Hematopoietic multipotent progenitor cell (in vitro differentiated cells): ENCODE data around the gene COL7A1. TPM values are rescaled to one million over a fixed set of nuclear protein-coding genes. Genes with fewer than 3 reads are reported as not detected.
A peak's percentile ranks its signal among the peaks of the same experiment; 100 is the strongest.

Experiments used
- DNase-seq, 3 donors: peaks; one replicate each; pipeline ENCODE4 v3.0.0-alpha.2; 2011 to 2015; ENCODE audit warnings: low read depth in 2 of 3, low spot score in 2 of 3
- total RNA-seq: library from RNA; depleted of rRNA; stranded (reverse); fragments of >200 nt; gene quantifications from one replicate; pipeline ENCODE4 v1.2.3, GENCODE V29; 2012

Gene COL7A1
- 0.27 TPM for total RNA-seq

DNA sequence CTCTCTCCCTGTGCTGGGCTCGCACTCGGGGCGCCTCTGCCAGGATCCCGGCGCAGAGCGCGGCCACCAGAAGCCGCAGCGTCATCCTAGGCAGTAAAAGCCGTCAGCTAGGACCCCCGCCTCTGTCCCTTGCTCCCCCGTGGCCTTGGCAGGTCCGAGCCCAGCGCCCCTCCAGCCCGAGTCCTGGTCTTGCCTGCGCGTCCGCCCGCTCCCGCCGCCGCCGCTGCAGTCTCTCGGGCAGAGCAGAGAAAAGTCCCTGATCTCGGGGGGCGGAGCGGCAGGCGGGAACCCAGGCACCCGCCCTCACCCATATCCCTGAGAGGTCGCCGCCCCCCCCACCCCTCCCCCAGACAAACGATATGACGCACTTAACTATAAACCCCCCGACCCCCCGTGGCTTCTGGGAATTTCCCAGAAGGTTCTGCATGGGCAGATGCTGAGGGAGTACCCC lies at the start of gene COL7A1:
Gene COL7A1, minus strand, starts transcription at position 255 of the 451 bp plus-strand sequence. Its CDS starts 170 bp downstream, at position 85.
- peak in 2 of 3 donors; percentile 37 to 59 for DNase-seq

DNA sequence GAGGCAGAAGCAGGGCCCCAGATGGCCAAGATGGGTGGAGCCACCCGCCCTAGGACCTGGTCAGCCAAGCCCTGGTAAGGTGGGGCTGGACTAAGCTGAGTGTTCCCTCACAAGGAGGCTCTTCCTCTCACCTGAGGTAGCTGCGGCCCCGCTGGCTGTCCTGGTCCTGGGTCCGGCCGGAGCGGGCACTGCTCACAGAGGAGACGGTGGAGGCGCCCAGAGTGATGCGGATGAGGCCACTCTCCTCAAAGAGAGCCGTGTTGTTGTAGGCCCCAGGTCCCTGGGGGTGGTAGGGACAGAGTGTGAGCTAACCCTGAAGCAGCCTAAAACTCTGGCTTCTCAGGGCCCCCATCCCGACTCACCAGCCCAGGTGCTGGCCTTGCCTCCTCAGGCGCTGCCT lies 47.5 kb upstream of the COL7A1 start:
- DNase-seq, result no peak

DNA sequence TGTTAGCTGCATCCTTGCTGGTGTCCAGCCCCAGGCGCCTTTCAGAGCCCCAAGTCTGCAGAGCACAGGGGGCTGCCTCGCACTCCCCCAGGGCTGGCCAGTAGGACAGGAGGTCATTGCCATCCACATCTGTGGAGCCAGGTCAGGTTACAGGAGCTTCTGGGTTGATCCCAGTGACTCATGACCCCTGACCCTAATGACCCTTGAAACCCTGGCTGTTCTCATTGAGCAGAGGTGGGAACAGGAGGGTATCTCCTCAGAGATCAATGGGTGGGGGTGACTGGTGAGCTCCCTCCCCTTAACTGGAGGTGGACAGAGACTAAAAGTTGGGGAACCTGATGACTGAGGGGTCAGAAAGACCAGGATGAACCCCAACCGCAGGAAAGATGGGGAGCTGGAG lies 46.3 kb upstream of the COL7A1 start:
- no peak for DNase-seq

DNA sequence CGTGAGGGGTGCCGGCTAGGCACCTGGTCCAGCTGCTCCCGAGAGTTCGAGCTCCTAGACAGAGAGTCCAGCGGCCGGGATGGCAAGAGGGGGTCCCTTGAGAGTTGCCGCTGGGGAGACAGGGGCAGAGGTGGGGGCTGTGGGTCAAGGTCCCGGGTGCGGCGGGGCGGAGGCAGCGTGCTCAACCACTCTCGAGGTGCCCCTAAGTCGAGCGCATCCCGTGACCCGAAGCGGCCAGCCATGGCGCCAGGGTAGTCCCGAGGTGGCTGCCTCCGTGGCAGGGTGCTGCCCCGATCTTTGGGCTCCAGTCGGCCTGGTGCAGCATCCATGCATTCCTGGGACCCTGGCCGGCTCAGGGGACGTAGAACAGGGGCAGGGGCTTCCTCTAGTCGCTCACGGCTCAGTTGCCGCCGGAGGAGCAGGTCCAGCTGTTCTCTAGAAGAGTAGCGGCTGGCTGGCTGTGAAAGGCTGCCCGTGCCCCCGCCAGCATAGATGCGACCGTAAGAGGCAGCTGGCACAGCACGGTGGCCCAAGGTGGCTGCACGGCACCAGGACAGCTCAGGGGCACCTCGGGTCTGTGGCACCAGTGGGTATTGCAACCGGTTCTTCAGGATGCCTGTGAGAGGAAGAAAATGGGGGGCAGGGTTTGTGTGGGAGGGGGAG lies 44.9 kb upstream of the COL7A1 start:
- no peak for DNase-seq

DNA sequence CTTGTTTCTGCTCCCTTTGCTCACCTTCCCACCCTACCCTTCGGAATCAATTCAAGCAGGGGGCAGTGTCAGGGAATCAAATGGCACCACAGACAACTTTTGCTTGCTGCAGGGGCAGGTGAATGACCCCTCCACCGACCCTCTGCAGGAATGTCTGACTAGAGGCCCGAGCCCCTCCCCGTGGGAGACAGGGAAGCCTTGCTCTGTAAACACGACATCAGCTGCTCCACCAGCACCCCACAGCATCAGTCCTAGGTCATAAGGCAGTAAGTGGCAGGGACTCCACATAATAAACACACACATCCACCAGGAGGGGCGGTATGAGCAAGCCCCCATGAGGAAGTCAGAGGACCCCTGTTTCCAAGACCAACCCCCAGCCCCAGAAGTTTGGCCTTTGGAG lies 42.2 kb upstream of the COL7A1 start:
- no peak for DNase-seq

DNA sequence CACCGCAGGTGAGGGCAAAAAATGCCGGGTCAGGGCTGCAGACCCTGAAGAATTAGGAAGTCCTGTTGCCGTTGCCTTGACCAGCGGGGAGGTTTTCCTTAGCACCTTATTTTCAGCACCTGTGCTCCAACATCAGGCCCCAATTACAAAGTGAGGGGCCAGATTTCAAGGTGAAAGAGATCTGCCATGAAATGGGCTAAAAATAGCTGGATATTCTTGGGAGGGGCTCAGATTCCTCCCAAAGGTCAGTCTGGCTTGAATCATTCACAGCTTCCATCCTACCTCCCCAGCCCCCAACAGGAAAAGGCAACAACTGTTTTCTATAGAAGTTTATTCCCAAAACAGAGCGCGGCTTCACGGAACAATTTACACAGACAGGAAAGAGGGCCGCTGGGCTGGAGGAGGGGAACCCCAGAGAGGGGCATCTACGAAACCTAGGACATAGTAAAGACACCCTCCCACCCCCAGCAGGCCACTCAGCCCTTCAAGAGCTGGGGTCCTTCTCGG lies 41.1 kb upstream of the COL7A1 start:
- DNase-seq, result no peak

DNA sequence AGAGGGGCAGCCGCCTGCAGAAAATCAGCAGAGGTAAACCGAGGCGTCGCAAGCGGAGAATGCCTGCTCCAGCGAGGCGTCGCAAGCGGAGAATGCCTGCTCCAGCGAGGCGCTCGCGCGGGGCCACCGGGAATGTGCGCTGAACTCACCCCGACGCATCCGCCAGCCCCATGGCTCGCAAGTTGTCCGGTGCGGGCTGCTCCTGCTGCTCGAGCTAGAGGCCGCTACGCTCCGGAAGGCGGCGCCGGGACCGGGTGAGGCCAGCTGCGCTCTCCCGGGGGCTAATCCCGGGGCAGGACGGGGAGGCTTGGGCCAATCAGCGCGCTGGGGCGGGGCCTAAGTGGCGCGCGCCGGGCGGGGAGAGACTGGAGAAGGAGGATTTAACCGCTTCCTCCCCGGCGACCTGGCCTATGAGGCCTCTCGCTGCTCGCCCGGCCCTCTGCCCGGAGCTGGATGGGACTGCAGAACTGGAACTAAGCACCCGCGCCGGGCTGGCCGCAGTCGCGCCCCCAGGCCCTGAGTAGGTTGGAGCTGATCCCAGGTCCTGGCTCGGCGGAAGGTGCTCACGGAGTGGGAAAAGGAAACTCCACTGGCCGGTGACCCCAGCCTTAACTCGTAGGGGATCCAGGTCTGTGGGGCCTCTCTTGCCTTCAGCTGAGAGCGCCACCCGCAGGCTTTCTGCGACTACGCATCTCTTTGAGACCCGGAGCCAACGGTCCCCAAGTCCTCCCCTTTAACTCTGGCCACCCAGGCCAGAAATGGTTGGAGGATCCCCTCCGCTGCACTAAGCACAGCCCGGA lies 40.3 kb upstream of the COL7A1 start, which contains the start of gene SLC26A6:
Gene SLC26A6, minus strand, starts transcription at position 240 of the 800 bp plus-strand sequence. Its CDS starts 68 bp downstream, at position 172.
- DNase-seq, result peak; percentile 75 to 92 (median 92)

DNA sequence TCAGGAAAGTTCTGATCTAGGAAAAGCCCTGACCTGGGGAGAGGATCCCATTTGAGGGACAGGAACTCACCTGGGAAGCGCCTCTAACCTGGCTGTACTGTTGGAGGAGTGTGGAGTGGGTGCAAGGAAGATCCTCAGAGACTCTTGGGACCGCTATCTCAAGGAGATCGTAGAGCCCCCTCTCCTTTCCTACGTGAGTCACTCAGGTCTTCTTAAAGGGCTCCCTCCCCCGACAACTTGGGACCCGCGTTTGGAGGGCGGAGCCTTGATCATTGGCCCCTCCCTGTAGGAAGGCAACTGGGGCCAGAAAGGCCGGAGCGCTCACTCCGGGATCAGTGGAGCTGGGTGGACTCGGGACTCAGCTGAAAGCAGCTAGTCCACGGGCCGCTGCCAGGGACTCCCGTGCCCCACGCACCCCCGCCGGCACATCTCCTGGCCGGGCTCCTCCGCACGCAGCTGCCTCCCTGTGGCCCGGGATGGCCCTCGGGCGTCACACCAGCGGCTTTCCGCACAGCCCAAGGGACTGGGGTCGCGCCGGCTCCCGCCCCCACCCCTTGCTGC lies 39.6 kb upstream of the COL7A1 start:
- DNase-seq, result peak in 2 of 3 donors; percentile 48 to 59

DNA sequence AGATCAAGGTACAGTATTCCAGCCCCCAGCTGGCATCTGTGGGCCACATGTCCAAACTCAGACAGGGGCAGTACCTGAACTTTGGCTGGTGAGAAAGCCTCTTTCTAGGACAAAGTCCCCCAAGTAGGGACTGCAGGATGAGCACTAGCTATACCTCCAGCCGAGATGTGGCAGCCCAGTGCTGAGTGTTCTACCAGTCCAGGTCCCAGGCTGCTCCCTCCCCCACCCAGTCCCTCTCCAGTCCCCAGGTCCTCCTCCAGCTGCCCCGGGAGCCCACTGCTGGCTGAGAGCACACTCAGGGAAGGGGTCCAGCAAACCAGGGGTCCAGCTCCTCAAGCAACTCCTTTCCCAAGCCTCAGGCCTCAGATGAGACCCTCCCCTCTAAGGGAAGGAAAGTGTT lies 38.6 kb upstream of the COL7A1 start:
- no peak for DNase-seq

DNA sequence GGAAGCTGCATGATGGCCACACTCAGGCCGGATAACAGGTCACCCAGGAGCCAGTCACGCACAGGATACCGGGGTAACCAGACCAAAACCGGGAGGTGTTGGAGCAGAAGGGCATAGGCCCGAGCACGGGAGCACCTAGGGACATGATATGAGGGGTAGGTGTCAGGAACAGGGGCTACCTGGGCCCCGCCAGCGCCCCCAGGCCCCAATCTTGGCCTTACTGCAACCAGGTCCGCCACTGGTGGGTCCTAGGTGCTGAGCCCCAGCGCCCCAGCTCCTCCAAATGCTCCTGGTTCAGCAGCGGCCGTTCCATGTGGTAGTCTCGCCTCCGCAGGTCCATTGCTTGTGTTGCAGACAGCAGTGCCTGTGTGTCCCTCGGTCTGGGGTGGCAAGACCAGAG lies 38.1 kb upstream of the COL7A1 start:
- DNase-seq, result no peak

DNA sequence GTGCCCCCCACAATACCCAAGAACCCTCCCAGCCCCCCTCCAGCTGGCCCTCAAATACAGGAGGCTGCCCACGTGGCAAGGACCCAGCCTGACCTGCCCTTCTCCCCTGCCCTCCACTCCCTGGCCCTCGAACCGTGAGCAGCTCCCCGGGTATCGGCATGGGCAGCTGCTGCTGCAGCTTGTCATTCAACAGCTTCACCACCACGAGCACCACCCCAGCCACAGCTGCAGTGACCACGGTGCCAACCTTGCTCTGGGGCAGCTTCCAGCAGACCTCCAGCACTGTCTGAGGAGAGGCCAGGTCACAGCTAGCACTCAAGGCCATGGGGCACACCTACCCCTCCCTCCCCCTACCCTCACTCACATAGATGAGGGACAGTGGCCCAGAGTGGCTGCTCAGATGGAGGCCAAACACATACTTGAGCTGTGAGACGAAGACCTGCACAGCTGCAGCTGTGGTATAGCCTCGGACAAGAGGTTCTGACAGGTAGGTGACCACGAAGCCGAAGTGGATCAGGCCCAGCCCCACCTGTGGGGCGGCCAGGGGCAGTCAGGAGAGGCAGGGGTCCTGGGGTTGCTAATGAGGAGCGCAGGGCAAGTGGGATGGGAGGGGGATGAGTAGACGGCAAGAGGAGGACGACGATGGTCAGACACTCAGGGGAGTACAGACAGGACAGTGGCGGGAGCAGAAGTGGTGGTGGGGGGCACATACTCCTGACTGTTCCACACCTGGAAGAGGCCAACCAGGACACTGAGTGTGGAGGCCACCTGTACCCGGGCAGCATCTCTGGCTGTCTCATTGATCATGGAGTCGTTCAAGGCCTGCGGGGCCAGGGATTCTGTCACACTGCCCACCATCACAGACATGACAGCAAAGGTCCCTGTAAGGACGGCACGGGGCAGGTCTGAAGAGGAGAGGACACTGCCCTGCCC lies 36.7 kb upstream of the COL7A1 start:
- DNase-seq, result no peak

DNA sequence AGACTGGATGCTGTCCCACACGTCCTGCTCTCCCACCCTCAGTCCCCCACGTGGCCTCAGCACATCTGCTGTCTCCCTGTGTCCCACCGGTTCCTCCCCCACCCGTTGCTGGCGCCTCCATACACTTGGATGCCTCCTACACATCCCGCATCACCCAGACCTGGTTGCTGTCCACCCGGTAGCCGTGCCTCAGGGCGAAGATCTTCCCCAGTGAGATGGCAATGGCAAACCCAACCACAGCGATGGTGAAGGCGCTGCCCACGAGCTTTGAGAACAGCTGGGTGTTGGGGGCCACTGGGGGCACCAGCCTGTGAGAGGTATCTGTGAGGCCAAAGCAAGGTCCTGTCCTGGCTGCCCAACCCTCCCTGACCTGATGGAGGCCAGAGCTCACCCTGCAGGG lies 35.7 kb upstream of the COL7A1 start:
- no peak for DNase-seq

DNA sequence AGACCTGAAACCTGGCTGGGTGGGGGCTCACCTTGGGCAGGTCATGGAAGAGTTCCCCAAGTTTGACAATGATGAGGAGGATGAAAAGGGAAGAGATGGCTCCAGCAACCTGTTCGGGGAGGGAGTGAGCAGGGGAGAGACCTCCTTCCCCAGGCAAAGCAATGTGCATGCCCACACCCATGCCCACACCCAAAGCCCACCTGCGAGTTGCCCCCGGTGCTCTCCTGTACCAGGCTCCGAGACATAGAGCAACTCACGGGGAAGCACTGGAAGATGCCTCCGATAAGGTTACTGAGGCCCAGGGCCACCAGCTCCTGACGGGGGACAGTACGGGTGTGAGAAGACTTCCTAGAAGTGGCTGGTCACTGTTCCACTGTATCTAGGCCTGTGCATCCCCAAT lies 35.3 kb upstream of the COL7A1 start:
- no peak for DNase-seq

DNA sequence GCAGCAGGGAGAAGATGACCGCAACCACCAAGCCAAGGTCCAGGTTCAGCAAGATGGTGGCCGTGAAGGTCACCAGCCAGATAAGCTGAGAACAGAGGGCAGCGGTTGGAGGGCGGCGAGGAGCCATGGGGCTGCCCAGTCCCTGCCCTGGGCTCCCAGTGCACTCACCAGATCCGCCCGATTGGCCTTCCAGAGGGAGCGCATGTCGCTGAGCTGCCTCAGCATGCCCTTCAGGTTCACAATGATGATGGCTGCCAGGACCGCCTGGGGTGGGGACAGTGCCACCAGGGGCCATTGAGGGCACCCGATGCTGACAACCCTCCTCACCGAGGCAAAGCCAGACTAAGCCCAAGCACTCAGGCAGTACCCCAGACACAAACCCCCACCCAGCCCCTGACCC lies 34.8 kb upstream of the COL7A1 start:
- DNase-seq, result no peak

DNA sequence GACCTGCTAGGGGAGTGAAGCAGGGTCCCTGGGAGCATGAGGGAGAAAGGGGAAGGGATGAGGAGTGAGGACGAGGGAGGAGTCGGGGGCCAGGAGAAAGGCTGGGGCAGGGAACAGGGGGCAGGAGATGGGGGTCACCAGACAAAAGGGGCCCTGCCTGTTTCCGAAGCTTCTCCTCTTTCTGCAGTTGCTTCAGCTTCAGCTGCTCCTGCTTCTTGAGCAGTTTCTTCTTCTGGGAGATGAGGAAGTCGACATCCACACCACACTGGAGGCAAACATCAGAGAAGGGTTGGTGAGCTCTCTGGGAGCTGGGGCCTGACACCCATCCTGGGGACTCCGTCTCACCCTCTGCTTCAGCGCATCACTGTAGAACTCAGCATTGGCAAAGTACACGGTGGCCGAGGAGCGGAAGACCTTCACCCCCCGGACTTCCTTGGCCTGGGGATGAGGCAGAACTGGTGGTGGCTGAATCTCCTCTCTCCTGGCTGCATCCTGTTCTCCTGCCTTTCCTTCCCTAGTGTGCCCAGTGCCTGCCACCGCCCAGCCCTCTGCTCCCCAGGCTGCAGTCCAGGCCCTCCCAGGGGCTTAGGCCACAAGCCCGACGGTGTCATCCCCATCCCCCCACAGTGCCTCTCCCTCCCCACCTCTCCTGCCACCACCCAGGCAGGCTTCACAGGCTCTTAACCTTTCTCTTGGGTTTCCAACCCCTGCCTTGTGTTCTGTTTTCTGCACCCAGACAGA lies 33.3 kb upstream of the COL7A1 start:
- no peak for DNase-seq

DNA sequence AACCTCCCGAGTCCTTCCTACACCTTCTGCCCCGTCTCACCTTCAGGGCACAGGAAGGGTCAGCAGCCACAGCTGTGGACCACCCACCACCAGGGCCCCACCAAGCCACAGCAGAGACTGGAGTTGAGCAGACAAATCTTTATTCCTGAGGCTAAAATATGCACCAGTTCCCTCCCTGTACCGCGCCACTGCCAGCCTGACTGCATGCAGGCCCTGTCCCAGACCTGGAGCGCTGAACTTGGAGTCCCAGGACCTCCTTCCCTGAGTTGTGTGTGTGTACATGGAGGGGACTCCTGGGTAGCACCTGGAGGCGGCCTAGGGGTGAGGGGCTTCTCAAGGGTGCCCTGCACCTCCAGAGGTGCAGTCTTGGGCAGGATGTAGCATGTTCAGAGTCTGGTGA lies 30.5 kb upstream of the COL7A1 start:
- DNase-seq, result no peak

DNA sequence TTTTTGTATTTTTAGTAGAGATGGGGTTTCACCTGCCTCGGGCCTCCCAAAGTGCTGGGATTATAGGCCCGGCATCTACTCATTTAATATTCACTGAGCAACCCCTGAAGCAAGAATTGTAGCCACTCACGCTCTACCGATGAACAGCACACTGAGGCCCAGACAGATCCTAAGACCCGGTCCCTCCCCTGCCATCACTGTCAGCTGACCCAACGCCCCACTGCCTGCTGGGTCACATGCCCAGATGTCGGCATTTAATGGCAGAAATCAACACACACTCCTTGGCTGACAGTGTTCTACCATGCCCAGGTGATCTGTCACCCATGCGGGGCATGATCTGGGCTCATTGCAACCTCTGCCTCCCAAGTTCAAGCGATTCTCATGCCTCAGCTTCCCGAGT lies 29.6 kb upstream of the COL7A1 start:
- no peak for DNase-seq

DNA sequence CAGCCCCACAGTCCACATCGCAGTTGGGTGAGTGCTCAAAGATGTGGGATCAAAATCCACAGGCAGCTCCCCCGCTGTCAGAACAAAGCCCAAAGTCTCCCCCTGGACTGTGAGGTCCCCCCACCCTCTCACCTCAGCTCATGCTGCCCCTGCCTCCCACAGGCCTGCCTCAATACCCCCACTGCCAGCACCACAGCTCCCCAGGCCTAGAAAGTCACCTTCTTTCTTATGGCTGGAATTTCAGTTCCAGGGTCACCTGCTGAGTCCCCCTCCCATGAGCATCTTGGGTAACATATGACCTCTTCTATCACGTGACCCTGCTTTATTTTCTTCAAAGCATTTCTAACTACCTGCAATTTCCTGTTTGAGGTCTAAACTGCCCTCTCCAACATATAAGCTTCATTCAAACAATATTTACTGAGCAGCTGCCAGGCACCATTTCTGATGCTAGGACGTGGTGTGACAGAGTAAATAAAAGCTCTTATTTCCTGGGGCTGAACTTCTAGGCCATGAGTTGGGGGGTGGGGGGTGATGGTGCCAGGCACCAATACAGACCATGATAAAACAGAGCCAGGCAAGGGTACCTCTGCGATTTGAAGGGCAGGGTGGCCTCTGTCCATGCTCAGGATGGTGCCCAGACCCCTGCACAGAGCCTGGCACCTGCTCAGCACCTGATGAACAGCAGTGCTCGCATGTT lies 28.9 kb upstream of the COL7A1 start:
- DNase-seq, result no peak

DNA sequence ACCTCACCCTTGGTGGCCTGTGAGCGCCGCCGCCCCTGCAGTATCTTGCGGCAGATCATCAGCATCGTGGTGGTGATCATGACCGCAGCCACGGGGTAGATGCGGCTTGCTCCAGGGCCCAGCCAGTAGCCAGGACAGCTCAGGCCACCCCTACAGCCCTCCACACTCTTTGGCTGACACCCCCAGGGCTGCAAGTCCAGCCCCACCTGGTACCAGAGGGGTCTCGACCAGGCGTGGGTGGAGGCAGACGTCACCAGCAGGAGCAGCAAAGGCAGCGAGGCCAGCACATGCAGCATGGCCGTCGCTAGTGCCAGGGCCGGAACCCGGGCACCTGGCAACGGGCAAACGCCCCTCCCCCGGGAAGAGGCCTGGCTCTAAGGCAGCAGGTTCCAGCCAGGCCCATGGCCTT lies 26.3 kb upstream of the COL7A1 start, which contains the start of gene TMEM89:
Gene TMEM89, minus strand, starts transcription at position 309 of the 409 bp plus-strand sequence. Its CDS starts 13 bp downstream, at position 296.
- no peak for DNase-seq
